ENCODE measurements around the gene SPAG9. TPM values are rescaled to one million over a fixed set of nuclear protein-coding genes. Genes with fewer than 3 reads are reported as not detected.

SPAG9 gene
- polyA plus RNA-seq, 1 experiment, result 18.7 TPM

DNA sequence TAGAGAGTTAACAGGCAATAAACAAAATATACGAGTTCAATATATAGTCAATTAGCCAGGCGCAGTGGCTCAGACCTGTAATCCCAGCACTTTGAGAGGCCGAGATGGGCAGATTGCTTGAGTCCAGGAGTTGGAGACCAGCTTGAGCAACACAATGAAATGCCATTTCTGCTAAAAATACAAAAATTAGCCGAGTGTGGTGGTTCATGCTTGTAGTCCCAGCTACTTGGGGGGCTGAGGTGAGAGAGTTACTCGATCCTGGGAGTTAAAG is 184.7 kb downstream of the SPAG9 start:
- DNase-seq (ENCODE audit: low read depth), result no peak
- H3K36me3 ChIP-seq (ENCODE audit: control insufficient read depth, insufficient read depth, low read length), result no peaks in the 10 kb centered on the region
- H3K27me3 ChIP-seq (ENCODE audit: control insufficient read depth, insufficient read depth, low read length), result no peaks in the 10 kb centered on the region
- CTCF ChIA-PET, result interaction anchor here (0.6 to 0.8 kb wide), 2 partner anchors 14 to 84 kb away, joined by 3 to 4 read pairs; no protein-coding TSS in a partner anchor
- POLR2A ChIA-PET, result no interaction called here
- no peak overlapping the region for H3K4me3 ChIP-seq (ENCODE audit: low read depth, low read length)
- TF ChIP-seq CTCF (IDR thresholded peaks at IDR 0.05; ENCODE audit: insufficient read depth, low read depth, low read length), result no peak

DNA sequence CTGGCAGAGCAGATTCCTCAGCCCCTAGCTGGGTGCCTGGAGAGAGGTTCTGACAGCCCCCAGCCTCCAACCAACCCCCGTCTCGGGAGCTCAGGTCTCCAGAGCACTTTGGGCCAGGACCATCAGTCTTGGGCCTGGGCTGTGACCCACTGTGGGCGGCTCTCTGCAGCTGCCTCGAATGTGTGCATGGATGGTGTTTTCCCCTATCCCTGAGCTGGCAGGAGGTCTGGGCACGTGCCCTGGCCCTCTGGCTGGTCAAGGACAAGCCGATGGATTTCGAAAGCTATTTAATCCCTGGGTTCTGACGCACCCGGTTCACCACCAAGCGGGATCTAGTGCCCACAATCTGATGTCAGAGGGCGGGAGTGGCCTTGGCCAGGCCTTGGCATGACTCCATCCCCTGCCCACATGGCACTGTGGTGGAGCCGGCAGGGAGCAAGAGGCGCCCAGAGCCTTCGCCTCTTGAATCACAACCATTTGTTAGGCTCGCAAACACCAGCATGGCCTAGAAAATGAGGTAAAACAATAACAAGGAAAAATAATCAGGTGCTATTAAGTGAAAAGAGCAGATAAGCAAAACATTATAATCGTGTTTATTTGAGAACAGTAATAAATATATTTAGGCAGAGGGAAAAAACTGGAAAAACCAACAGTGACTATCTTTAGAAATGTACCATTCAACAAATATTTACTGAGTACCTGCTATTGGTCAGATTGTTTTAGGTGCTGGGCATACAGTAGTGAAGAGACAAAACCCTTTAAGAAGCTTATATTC is 185.3 kb downstream of the SPAG9 start:
- ChIA-PET POLR2A (no interaction called here), CTCF (interaction anchor here (0.6 to 0.8 kb wide), 3 partner anchors 14 to 86 kb away, joined by 3 to 4 read pairs (median 3); no protein-coding TSS in a partner anchor)
- H3K36me3 ChIP-seq (ENCODE audit: control insufficient read depth, insufficient read depth, low read length), result no peaks in the 10 kb centered on the region
- H3K27me3 ChIP-seq (ENCODE audit: control insufficient read depth, insufficient read depth, low read length), result no peaks in the 10 kb centered on the region
- no peak for TF ChIP-seq CTCF (IDR thresholded peaks at IDR 0.05; ENCODE audit: insufficient read depth, low read depth, low read length)
- DNase-seq (ENCODE audit: low read depth), result no peak
- no peak overlapping the region for H3K4me3 ChIP-seq (ENCODE audit: low read depth, low read length)

- Histone ChIP-seq H3K36me3 (ENCODE audit: control insufficient read depth, insufficient read depth, low read length) (no peaks in the 10 kb centered on the region), H3K27me3 (ENCODE audit: control insufficient read depth, insufficient read depth, low read length) (no peaks in the 10 kb centered on the region), H3K4me3 (ENCODE audit: low read depth, low read length) (no peak overlapping the region)
- no peak for TF ChIP-seq CTCF (IDR thresholded peaks at IDR 0.05; ENCODE audit: insufficient read depth, low read depth, low read length)
- DNase-seq (ENCODE audit: low read depth), result no peak
- CTCF ChIA-PET, result interaction anchor here (0.6 kb wide), 1 partner anchor 86 kb away, joined by 3 read pairs; no protein-coding TSS in a partner anchor
- POLR2A ChIA-PET, result no interaction called here
Measured at GRCh38 chr17:50934672-50935220, 185.9 kb downstream of the SPAG9 start.

- no peak for DNase-seq (ENCODE audit: low read depth)
- no peak for TF ChIP-seq CTCF (IDR thresholded peaks at IDR 0.05; ENCODE audit: insufficient read depth, low read depth, low read length)
- no peaks in the 10 kb centered on the region for H3K36me3 ChIP-seq (ENCODE audit: control insufficient read depth, insufficient read depth, low read length)
- no peak overlapping the region for H3K4me3 ChIP-seq (ENCODE audit: low read depth, low read length)
- H3K27me3 ChIP-seq (ENCODE audit: control insufficient read depth, insufficient read depth, low read length), result no peaks in the 10 kb centered on the region
- ChIA-PET POLR2A (interaction anchor here (0.5 kb wide), 1 partner anchor 82 kb away, joined by 9 read pairs; no protein-coding TSS in a partner anchor), CTCF (interaction anchor here (0.6 to 1.2 kb wide), 2 partner anchors 23 to 99 kb away, joined by 3 read pairs; partner anchors contain the start of gene WFIKKN2)
Measured at GRCh38 chr17:50934161-50934560, 186.5 kb downstream of the SPAG9 start.

DNA sequence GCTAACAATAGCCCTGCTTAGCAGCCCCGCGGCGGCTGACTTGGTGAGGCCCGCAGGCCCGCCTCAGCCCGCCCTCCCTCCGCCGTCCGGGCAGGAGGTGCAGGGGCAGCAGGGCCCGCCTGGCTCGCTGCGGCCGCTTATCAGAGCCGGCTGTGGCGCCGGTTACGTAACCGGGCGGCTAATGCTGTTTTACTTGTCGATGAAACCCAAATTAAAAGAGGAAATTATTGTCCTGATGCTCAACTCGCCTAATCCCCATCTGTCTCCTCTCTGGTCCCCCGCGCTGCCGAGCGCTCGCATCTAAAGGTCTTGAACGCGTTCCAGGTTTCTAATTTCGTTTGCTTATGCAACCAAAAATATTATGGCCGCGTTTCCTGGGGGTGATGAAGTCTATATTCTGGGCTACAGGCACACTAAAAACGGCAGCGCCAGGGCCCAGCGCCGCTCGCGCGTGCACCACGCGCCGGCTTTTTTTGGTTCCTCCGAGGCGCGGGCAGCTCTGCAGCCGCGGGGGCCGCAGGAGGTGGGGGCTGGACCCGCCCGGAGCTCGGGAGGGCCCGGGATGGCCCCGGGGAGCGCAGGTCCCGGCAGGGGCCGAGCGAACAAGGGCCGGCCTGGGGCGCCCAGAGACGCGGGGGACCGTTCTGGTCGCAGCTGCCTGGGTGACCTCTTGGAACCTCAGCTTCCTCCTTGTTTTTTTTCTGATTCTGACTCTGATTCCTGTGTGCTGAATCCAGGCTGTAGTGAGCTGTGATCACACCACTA is 189.3 kb downstream of the SPAG9 start:
- ChIA-PET CTCF (interaction anchor here (0.9 to 1.3 kb wide), 3 partner anchors 10 to 76 kb away, joined by 3 to 4 read pairs (median 4); no protein-coding TSS in a partner anchor), POLR2A (interaction anchor here (0.6 to 0.7 kb wide), 3 partner anchors 24 to 65 kb away, joined by 4 to 10 read pairs (median 7); partner anchors contain the start of gene TOB1)
- DNase-seq (ENCODE audit: low read depth), result no peak
- Histone ChIP-seq H3K36me3 (ENCODE audit: control insufficient read depth, insufficient read depth, low read length) (no peaks in the 10 kb centered on the region), H3K27me3 (ENCODE audit: control insufficient read depth, insufficient read depth, low read length) (no peaks in the 10 kb centered on the region), H3K4me3 (ENCODE audit: low read depth, low read length) (peak overlapping the region; percentile 32)
- no peak for TF ChIP-seq CTCF (IDR thresholded peaks at IDR 0.05; ENCODE audit: insufficient read depth, low read depth, low read length)
